HepG2 (cell line): ENCODE data around the gene SIT1. TPM values are rescaled to one million over a fixed set of nuclear protein-coding genes. Genes with fewer than 3 reads are reported as not detected.

Source experiments
- ZNF282 ChIP-seq: fragments of 450-650 bp; IDR thresholded peaks from 2 replicates; pipeline ENCODE4 v1.6.1; 2018; ENCODE audit not compliant: partially characterized antibody
- polyA plus RNA-seq, 8 experiments: library from polyadenylated mRNA; depleted of rRNA in 3 of 8; stranded (reverse) in 7 of 8; unstranded in 1 of 8; fragments of >200 nt; fragmentation: Illumina TruSeq in 4 of 8; extraction: Trizol in 4 of 8; gene quantifications; 2 replicates each; pipeline versions ENCODE4 v1.2.1 to v1.2.3, GENCODE V29; 2011 to 2016; ENCODE audit warnings: low read depth in 4 of 8, missing spikeins in 1 of 8, mixed read lengths in 1 of 8; ENCODE audit not compliant: insufficient read depth in 1 of 8
- total RNA-seq, 5 experiments: library from RNA; depleted of rRNA; stranded (reverse); fragments of >200 nt; fragmentation: Illumina TruSeq; extraction: Trizol; gene quantifications; 2 replicates each; pipeline ENCODE4 v1.2.3, GENCODE V29; 2016; ENCODE audit warnings: low read depth in 1 of 5
- TF ChIP-seq, protein P1 (sequence below): IDR thresholded peaks from 2 replicates; pipeline ENCODE4 v1.4.0; 2020; ENCODE audit warnings: mild to moderate bottlenecking, missing genetic modification reagents
- TF ChIP-seq, protein P2 (sequence below): sonication (generic); formaldehyde crosslinking; IDR thresholded peaks from 2 replicates; pipeline ENCODE4 v1.5.1; 2020; ENCODE audit warnings: mild to moderate bottlenecking, missing genetic modification reagents, borderline replicate concordance
- TF ChIP-seq, protein P3 (sequence below): IDR thresholded peaks from 2 replicates; pipeline ENCODE4 v1.6.1; 2016; ENCODE audit warnings: low read depth

The SIT1 gene
- total and polyA plus RNA-seq, 2 of the 13 experiments (the other 11 are each of a cell fraction or from before 2014, with no cell fraction given), result 0.09 to 6.7 TPM

DNA sequence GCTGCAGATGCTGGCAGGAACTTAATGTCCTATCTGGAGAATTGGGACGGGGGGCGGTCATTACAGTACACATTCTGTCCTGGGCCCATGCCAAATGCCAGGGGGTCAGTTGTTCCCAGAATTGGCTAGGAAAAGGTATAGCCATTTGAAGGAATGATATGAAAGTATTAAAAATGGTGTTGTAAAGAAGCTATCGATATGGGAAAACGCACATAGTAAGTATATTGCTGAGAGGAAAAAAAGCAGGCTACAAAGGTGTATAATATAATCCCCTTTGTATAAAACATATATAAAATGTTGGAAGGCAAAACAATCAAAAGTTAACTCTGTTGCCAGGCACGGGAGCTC, 14.7 kb upstream of the SIT1 start (continued):
- TF ChIP-seq, protein P1, sequence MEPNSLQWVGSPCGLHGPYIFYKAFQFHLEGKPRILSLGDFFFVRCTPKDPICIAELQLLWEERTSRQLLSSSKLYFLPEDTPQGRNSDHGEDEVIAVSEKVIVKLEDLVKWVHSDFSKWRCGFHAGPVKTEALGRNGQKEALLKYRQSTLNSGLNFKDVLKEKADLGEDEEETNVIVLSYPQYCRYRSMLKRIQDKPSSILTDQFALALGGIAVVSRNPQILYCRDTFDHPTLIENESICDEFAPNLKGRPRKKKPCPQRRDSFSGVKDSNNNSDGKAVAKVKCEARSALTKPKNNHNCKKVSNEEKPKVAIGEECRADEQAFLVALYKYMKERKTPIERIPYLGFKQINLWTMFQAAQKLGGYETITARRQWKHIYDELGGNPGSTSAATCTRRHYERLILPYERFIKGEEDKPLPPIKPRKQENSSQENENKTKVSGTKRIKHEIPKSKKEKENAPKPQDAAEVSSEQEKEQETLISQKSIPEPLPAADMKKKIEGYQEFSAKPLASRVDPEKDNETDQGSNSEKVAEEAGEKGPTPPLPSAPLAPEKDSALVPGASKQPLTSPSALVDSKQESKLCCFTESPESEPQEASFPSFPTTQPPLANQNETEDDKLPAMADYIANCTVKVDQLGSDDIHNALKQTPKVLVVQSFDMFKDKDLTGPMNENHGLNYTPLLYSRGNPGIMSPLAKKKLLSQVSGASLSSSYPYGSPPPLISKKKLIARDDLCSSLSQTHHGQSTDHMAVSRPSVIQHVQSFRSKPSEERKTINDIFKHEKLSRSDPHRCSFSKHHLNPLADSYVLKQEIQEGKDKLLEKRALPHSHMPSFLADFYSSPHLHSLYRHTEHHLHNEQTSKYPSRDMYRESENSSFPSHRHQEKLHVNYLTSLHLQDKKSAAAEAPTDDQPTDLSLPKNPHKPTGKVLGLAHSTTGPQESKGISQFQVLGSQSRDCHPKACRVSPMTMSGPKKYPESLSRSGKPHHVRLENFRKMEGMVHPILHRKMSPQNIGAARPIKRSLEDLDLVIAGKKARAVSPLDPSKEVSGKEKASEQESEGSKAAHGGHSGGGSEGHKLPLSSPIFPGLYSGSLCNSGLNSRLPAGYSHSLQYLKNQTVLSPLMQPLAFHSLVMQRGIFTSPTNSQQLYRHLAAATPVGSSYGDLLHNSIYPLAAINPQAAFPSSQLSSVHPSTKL (CRISPR knock-in tag), result no peak
- TF ChIP-seq, protein P2, sequence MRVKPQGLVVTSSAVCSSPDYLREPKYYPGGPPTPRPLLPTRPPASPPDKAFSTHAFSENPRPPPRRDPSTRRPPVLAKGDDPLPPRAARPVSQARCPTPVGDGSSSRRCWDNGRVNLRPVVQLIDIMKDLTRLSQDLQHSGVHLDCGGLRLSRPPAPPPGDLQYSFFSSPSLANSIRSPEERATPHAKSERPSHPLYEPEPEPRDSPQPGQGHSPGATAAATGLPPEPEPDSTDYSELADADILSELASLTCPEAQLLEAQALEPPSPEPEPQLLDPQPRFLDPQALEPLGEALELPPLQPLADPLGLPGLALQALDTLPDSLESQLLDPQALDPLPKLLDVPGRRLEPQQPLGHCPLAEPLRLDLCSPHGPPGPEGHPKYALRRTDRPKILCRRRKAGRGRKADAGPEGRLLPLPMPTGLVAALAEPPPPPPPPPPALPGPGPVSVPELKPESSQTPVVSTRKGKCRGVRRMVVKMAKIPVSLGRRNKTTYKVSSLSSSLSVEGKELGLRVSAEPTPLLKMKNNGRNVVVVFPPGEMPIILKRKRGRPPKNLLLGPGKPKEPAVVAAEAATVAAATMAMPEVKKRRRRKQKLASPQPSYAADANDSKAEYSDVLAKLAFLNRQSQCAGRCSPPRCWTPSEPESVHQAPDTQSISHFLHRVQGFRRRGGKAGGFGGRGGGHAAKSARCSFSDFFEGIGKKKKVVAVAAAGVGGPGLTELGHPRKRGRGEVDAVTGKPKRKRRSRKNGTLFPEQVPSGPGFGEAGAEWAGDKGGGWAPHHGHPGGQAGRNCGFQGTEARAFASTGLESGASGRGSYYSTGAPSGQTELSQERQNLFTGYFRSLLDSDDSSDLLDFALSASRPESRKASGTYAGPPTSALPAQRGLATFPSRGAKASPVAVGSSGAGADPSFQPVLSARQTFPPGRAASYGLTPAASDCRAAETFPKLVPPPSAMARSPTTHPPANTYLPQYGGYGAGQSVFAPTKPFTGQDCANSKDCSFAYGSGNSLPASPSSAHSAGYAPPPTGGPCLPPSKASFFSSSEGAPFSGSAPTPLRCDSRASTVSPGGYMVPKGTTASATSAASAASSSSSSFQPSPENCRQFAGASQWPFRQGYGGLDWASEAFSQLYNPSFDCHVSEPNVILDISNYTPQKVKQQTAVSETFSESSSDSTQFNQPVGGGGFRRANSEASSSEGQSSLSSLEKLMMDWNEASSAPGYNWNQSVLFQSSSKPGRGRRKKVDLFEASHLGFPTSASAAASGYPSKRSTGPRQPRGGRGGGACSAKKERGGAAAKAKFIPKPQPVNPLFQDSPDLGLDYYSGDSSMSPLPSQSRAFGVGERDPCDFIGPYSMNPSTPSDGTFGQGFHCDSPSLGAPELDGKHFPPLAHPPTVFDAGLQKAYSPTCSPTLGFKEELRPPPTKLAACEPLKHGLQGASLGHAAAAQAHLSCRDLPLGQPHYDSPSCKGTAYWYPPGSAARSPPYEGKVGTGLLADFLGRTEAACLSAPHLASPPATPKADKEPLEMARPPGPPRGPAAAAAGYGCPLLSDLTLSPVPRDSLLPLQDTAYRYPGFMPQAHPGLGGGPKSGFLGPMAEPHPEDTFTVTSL (CRISPR knock-in tag), result no peak
- TF ChIP-seq, protein P3, sequence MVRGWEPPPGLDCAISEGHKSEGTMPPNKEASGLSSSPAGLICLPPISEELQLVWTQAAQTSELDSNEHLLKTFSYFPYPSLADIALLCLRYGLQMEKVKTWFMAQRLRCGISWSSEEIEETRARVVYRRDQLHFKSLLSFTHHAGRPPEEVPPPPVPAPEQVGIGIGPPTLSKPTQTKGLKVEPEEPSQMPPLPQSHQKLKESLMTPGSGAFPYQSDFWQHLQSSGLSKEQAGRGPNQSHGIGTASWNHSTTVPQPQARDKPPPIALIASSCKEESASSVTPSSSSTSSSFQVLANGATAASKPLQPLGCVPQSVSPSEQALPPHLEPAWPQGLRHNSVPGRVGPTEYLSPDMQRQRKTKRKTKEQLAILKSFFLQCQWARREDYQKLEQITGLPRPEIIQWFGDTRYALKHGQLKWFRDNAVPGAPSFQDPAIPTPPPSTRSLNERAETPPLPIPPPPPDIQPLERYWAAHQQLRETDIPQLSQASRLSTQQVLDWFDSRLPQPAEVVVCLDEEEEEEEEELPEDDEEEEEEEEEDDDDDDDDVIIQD (CRISPR knock-in tag), result no peak
- TF ChIP-seq ZNF282, result no peak
